Ishikawa (cell line): ENCODE measurements around the gene TBC1D22A.

ENCODE experiments used
- CEBPB ChIP-seq: IDR thresholded peaks from 2 replicates; pipeline ENCODE4 v1.6.1; 2012
- CREB1 ChIP-seq: IDR thresholded peaks from 2 replicates; pipeline ENCODE4 v1.6.1; 2012; ENCODE audit warnings: low read depth
- EGR1 ChIP-seq: IDR thresholded peaks from 2 replicates; pipeline ENCODE4 v1.6.1; 2012
- EP300 ChIP-seq: IDR thresholded peaks from 2 replicates; pipeline ENCODE4 v1.6.1; 2012; ENCODE audit warnings: borderline replicate concordance
- FOXM1 ChIP-seq: IDR thresholded peaks from 2 replicates; pipeline ENCODE4 v1.6.1; 2012; ENCODE audit warnings: low read depth, borderline replicate concordance
- NFIC ChIP-seq: IDR thresholded peaks from 2 replicates; pipeline ENCODE4 v1.6.1; 2012
- RAD21 ChIP-seq: IDR thresholded peaks from 2 replicates; pipeline ENCODE4 v1.6.1; 2012; ENCODE audit warnings: low read depth
- REST ChIP-seq: IDR thresholded peaks from 2 replicates; pipeline ENCODE4 v1.6.1; 2012; ENCODE audit warnings: low read depth, mild to moderate bottlenecking
- TAF1 ChIP-seq: IDR thresholded peaks from 2 replicates; pipeline ENCODE4 v1.6.1; 2012; ENCODE audit warnings: low read depth, mild to moderate bottlenecking
- TCF12 ChIP-seq: IDR thresholded peaks from 2 replicates; pipeline ENCODE4 v1.6.1; 2012; ENCODE audit warnings: low read depth
- TEAD4 ChIP-seq: IDR thresholded peaks from 2 replicates; pipeline ENCODE4 v1.6.1; 2012
- YY1 ChIP-seq: IDR thresholded peaks from 2 replicates; pipeline ENCODE4 v1.6.1; 2012; ENCODE audit warnings: low read depth
- TF ChIP-seq, protein P1 (sequence below): IDR thresholded peaks from 2 replicates; pipeline ENCODE4 v1.6.1; 2012
- TF ChIP-seq, protein P2 (sequence below): IDR thresholded peaks from 2 replicates; pipeline ENCODE4 v1.6.1; 2012

GRCh38 chr22:46911346-46911745 is 148.9 kb downstream of the TBC1D22A start:
- no peak for TF ChIP-seq TCF12
- TF ChIP-seq, protein P1, sequence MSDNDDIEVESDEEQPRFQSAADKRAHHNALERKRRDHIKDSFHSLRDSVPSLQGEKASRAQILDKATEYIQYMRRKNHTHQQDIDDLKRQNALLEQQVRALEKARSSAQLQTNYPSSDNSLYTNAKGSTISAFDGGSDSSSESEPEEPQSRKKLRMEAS, result no peak
- TF ChIP-seq CREB1, result no peak
- TF ChIP-seq FOXM1, result no peak
- TF ChIP-seq TAF1, result no peak
- no peak for TF ChIP-seq CEBPB
- TF ChIP-seq YY1, result no peak
- TF ChIP-seq EP300, result no peak
- no peak for TF ChIP-seq RAD21
- no peak for TF ChIP-seq REST
- TF ChIP-seq, protein P2, sequence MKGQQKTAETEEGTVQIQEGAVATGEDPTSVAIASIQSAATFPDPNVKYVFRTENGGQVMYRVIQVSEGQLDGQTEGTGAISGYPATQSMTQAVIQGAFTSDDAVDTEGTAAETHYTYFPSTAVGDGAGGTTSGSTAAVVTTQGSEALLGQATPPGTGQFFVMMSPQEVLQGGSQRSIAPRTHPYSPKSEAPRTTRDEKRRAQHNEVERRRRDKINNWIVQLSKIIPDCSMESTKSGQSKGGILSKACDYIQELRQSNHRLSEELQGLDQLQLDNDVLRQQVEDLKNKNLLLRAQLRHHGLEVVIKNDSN, result no peak
- no peak for TF ChIP-seq NFIC
- no peak for TF ChIP-seq TEAD4
- no peak for TF ChIP-seq EGR1
